HEK293 (cell line): ENCODE results near the gene ABI3.

ENCODE experiments used
- REST ChIP-seq: fragments of 450-650 bp; formaldehyde crosslinking; IDR thresholded peaks from 2 replicates; pipeline ENCODE4 v1.5.1; 2016; ENCODE audit warnings: missing biosample characterization, missing genetic modification characterization
- ZBTB11 ChIP-seq: fragments of 450-650 bp; formaldehyde crosslinking; conservative IDR thresholded peaks from 2 replicates; pipeline ENCODE4 v1.5.1; 2016; ENCODE audit warnings: low read depth, missing biosample characterization, missing genetic modification characterization
- TF ChIP-seq, protein P1 (sequence below): fragments of 450-650 bp; formaldehyde crosslinking; IDR thresholded peaks from 2 replicates; pipeline ENCODE4 v1.5.1; 2016; ENCODE audit warnings: missing biosample characterization, missing genetic modification characterization

DNA sequence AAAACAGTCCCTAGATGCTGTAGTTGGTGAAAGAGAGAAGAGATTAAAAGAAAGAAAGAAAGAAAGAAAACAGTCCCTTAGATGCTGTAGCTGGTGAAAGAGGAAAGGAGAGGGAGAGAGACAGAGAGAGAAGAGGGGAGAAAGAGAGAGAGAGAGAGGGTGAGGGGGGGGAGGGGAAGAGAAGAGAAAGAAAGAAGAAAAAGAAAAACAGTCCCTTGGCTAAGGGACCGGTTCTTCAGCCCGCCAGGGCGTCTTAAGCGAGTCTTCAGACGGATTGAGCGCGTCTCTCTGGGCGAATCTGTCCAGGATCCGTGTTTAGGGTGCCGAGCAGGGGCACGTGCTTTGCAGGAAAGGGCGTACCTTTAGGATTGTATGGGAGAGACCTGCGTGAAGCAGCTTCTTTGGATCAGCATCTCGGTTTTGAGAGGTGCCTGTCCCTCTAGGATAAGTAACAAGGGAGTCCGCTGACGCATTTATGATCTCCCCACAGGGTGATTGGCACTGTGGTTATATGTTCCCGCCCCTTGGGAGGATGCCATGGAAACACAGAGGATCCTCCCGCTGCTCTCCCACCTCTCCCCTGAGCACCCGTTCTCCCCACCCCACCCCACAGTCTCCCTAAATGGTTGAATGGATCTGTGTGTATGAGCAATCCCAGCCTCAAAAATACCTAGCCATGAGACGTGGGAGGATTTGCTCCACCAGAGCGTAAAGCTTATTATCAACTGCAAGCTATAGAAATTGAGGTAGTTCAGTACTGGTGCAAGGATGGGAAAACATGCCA lies 16.8 kb upstream of the ABI3 start:
- TF ChIP-seq, protein P1, sequence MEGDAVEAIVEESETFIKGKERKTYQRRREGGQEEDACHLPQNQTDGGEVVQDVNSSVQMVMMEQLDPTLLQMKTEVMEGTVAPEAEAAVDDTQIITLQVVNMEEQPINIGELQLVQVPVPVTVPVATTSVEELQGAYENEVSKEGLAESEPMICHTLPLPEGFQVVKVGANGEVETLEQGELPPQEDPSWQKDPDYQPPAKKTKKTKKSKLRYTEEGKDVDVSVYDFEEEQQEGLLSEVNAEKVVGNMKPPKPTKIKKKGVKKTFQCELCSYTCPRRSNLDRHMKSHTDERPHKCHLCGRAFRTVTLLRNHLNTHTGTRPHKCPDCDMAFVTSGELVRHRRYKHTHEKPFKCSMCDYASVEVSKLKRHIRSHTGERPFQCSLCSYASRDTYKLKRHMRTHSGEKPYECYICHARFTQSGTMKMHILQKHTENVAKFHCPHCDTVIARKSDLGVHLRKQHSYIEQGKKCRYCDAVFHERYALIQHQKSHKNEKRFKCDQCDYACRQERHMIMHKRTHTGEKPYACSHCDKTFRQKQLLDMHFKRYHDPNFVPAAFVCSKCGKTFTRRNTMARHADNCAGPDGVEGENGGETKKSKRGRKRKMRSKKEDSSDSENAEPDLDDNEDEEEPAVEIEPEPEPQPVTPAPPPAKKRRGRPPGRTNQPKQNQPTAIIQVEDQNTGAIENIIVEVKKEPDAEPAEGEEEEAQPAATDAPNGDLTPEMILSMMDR (tag by site-specific recombination): no peak
- no peak for TF ChIP-seq ZBTB11
- no peak; the same call in 1 of the 2 replicates for TF ChIP-seq REST
